IMR-90 (cell line): ENCODE measurements around the gene ATRN. TPM values are rescaled to one million over a fixed set of nuclear protein-coding genes. Genes with fewer than 3 reads are reported as not detected.

Experiments
- ATAC-seq: fragments of 200-7000 bp; cut with Tn5 transposase; 2 replicates; pipeline ENCODE4 v1.9.1; 2020; ENCODE audit warnings: low read depth, mild to moderate bottlenecking, moderate library complexity
- BruUV-seq: library from RNA; stranded (reverse); fragments of 400-500 nt; replicated peaks from 2 replicates; lab custom pipeline; 2021; lab: Mats Ljungman, UMichigan
- CTCF ChIA-PET: fragments of 300-600 bp; formaldehyde crosslinking; extraction: SDS; loops from one replicate; lab custom pipeline; 2021; ENCODE audit warnings: antibody characterized with exemption; lab: Yijun Ruan, JAX
- POLR2A ChIA-PET: fragments of 300-600 bp; sonication (Branson Sonifier 250); formaldehyde crosslinking; loops from one replicate; lab custom pipeline; 2022; ENCODE audit warnings: antibody characterized with exemption; ENCODE audit not compliant: unreplicated experiment; lab: Charles Lee
- DNase-seq: peaks from one replicate; pipeline ENCODE4 v3.0.0; 2013
- H2AFZ ChIP-seq: replicated peaks from 2 replicates; pipeline ENCODE3; 2013; ENCODE audit warnings: low read length, mild to moderate bottlenecking; ENCODE audit not compliant: poor library complexity
- H2AK5ac ChIP-seq: 2 replicates; pipeline ENCODE4 v1.6.1; 2013; ENCODE audit warnings: low read depth, low read length, inconsistent platforms
- H2AK9ac ChIP-seq: replicated peaks from 2 replicates; pipeline ENCODE3; 2013; ENCODE audit warnings: mild to moderate bottlenecking, low read depth, low read length, moderate library complexity; ENCODE audit not compliant: poor library complexity
- H2BK120ac ChIP-seq: 2 replicates; pipeline ENCODE4 v1.6.1; 2013; ENCODE audit warnings: low read depth, low read length, inconsistent platforms
- H2BK15ac ChIP-seq: 3 replicates; pipeline ENCODE4 v1.6.1; 2013; ENCODE audit warnings: low read depth, low read length, inconsistent platforms
- H2BK20ac ChIP-seq: 2 replicates; pipeline ENCODE4 v1.6.1; 2013; ENCODE audit warnings: low read depth, mild to moderate bottlenecking, inconsistent platforms, low read length, moderate library complexity
- H2BK5ac ChIP-seq: 2 replicates; pipeline ENCODE4 v1.6.1; 2013; ENCODE audit warnings: mild to moderate bottlenecking, low read depth, low read length, inconsistent platforms; ENCODE audit not compliant: poor library complexity, severe bottlenecking
- H3K14ac ChIP-seq: replicated peaks from 2 replicates; pipeline ENCODE4 v1.6.1; 2013; ENCODE audit warnings: low read depth, low read length, inconsistent platforms
- H3K18ac ChIP-seq: 2 replicates; pipeline ENCODE4 v1.6.1; 2013; ENCODE audit warnings: low read depth, low read length, control low read depth
- H3K23ac ChIP-seq: 2 replicates; pipeline ENCODE4 v1.6.1; 2013; ENCODE audit warnings: low read depth, low read length, inconsistent platforms
- H3K27ac ChIP-seq: 2 replicates; pipeline ENCODE4 v1.5.1; 2013; ENCODE audit warnings: mild to moderate bottlenecking, control low read depth, low read length; ENCODE audit not compliant: insufficient read depth
- H3K27me3 ChIP-seq: 2 replicates; pipeline ENCODE4 v1.6.1; 2013; ENCODE audit warnings: low read length; ENCODE audit not compliant: control insufficient read depth, insufficient read depth
- H3K36me3 ChIP-seq: 2 replicates; pipeline ENCODE4 v1.6.1; 2013; ENCODE audit warnings: low read length, mixed read lengths; ENCODE audit not compliant: control insufficient read depth, insufficient read depth
- H3K4ac ChIP-seq: 2 replicates; pipeline ENCODE4 v1.6.1; 2013; ENCODE audit warnings: low read depth, low read length, inconsistent platforms
- H3K4me1 ChIP-seq: 2 replicates; pipeline ENCODE4 v1.6.1; 2013; ENCODE audit warnings: low read length, mixed read lengths; ENCODE audit not compliant: control insufficient read depth, insufficient read depth
- H3K4me2 ChIP-seq: 2 replicates; pipeline ENCODE4 v1.6.1; 2013; ENCODE audit warnings: low read depth, mild to moderate bottlenecking, control low read depth, low read length, moderate library complexity
- H3K4me3 ChIP-seq: 2 replicates; pipeline ENCODE4 v1.5.1; 2013; ENCODE audit warnings: low read depth, mild to moderate bottlenecking, control low read depth, low read length, moderate library complexity; ENCODE audit not compliant: insufficient read depth
- H3K56ac ChIP-seq: 2 replicates; pipeline ENCODE4 v1.6.1; 2013; ENCODE audit warnings: low read length, inconsistent platforms; ENCODE audit not compliant: insufficient read depth; ENCODE audit errors: extremely low read depth
- H3K79me1 ChIP-seq, 2 experiments: 2 replicates each; pipeline ENCODE4 v1.6.1; 2013; ENCODE audit warnings: low read length in 2 of 2, inconsistent platforms in 1 of 2, low read depth in 1 of 2
- H3K9ac ChIP-seq: 2 replicates; pipeline ENCODE4 v1.6.1; 2013; ENCODE audit warnings: low read depth, low read length, control low read depth
- H3K9me1 ChIP-seq: 2 replicates; pipeline ENCODE4 v1.6.1; 2013; ENCODE audit warnings: low read length, inconsistent platforms; ENCODE audit not compliant: insufficient read depth
- H3K9me3 ChIP-seq: 2 replicates; pipeline ENCODE4 v1.6.1; 2013; ENCODE audit warnings: low read length; ENCODE audit not compliant: control insufficient read depth, insufficient read depth
- H4K20me1 ChIP-seq: 2 replicates; pipeline ENCODE4 v1.6.1; 2013; ENCODE audit warnings: low read length, inconsistent platforms; ENCODE audit not compliant: insufficient read depth
- H4K5ac ChIP-seq: 2 replicates; pipeline ENCODE4 v1.6.1; 2013; ENCODE audit warnings: mild to moderate bottlenecking, low read depth, low read length, control low read depth
- H4K8ac ChIP-seq, 2 experiments: 2 replicates each; pipeline ENCODE4 v1.6.1; 2013; ENCODE audit warnings: low read depth in 2 of 2, low read length in 2 of 2, control low read depth in 1 of 2, inconsistent platforms in 1 of 2
- H4K91ac ChIP-seq: 2 replicates; pipeline ENCODE4 v1.6.1; 2013; ENCODE audit warnings: low read depth, low read length, inconsistent platforms; ENCODE audit not compliant: insufficient read depth
- BHLHE40 ChIP-seq: fragments of 150-350 bp; IDR thresholded peaks from 2 replicates; pipeline ENCODE4 v1.6.1; 2016; ENCODE audit warnings: mild to moderate bottlenecking, low read depth, low read length
- CEBPB ChIP-seq: IDR thresholded peaks from 2 replicates; pipeline ENCODE4 v1.6.1; 2012; ENCODE audit warnings: low read depth, low read length, improper control_type of control experiment
- CHD1 ChIP-seq: IDR thresholded peaks from 2 replicates; pipeline ENCODE4 v1.6.1; 2012; ENCODE audit warnings: low read depth, low read length, improper control_type of control experiment
- FOS ChIP-seq: fragments of 150-350 bp; IDR thresholded peaks from 2 replicates; pipeline ENCODE4 v1.6.1; 2016; ENCODE audit warnings: low read depth, low read length
- MAFK ChIP-seq: IDR thresholded peaks from 2 replicates; pipeline ENCODE4 v1.6.1; 2012; ENCODE audit warnings: low read depth, low read length, improper control_type of control experiment
- MAZ ChIP-seq: IDR thresholded peaks from 2 replicates; pipeline ENCODE4 v1.6.1; 2012; ENCODE audit warnings: low read depth, mild to moderate bottlenecking, low read length, improper control_type of control experiment, moderate library complexity, borderline replicate concordance
- MXI1 ChIP-seq: IDR thresholded peaks from 2 replicates; pipeline ENCODE4 v1.6.1; 2012; ENCODE audit warnings: low read depth, mild to moderate bottlenecking, low read length, moderate library complexity, borderline replicate concordance
- NFE2L2 ChIP-seq: fragments of 150-350 bp; IDR thresholded peaks from 2 replicates; pipeline ENCODE4 v1.6.1; 2016; ENCODE audit warnings: low read depth, mild to moderate bottlenecking, low read length
- POLR2A ChIP-seq: IDR thresholded peaks from 2 replicates; pipeline ENCODE4 v1.6.1; 2012; ENCODE audit warnings: mild to moderate bottlenecking, low read depth, low read length
- RAD21 ChIP-seq: IDR thresholded peaks from 2 replicates; pipeline ENCODE4 v1.6.1; 2012; ENCODE audit warnings: low read length, improper control_type of control experiment
- RCOR1 ChIP-seq: IDR thresholded peaks from 2 replicates; pipeline ENCODE4 v1.6.1; 2012; ENCODE audit warnings: mild to moderate bottlenecking, low read length, improper control_type of control experiment; ENCODE audit not compliant: insufficient replicate concordance
- RFX5 ChIP-seq: IDR thresholded peaks from 2 replicates; pipeline ENCODE4 v1.8.0; 2012; ENCODE audit warnings: low read depth, mild to moderate bottlenecking, low read length, moderate library complexity
- SMC3 ChIP-seq: fragments of 150-350 bp; IDR thresholded peaks from 2 replicates; pipeline ENCODE4 v1.6.1; 2016; ENCODE audit warnings: low read depth, mild to moderate bottlenecking, antibody characterized with exemption, low read length, moderate library complexity
- WGBS, 2 experiments: methylation state at CpG; one replicate each; pipeline versions ENCODE4 v1.1.5 to v1.1.7; 2013; ENCODE audit warnings: missing lambda C conversion rate in 2 of 2; ENCODE audit not compliant: insufficient read length in 1 of 2; ENCODE audit errors: extremely low coverage in 2 of 2; 5-methylcytosine and 5-hydroxymethylcytosine counted together
- dilution Hi-C: fragments of 300-500 bp; cut with HindIII; formaldehyde crosslinking; loops from one replicate; pipeline ENCODE4 v1.14.3; 2018; ENCODE audit warnings: low sequenced_read_pairs; ENCODE audit not compliant: unreplicated experiment
- in situ Hi-C: fragments of 300-500 bp; cut with MboI; formaldehyde crosslinking; loops from 3 replicates; pipeline ENCODE4 v1.14.3; 2019; ENCODE audit warnings: low sequenced_read_pairs, inconsistent platforms, mixed read lengths
- intact Hi-C: fragments of 100-400 bp; cut with micrococcal nuclease; formaldehyde crosslinking; loops from 2 replicates; pipeline ENCODE4 v1.10.0; 2022
- polyA plus RNA-seq, 3 experiments: library from polyadenylated mRNA; depleted of rRNA; stranded (reverse); fragments of >200 nt; gene quantifications; 2 replicates each; pipeline ENCODE4 v1.2.3, GENCODE V29; 2012; ENCODE audit warnings: low replicate concordance in 1 of 3
- total RNA-seq: library from RNA; depleted of rRNA; stranded (reverse); fragments of >200 nt; gene quantifications from 2 replicates; pipeline ENCODE4 v1.2.3, GENCODE V29; 2012
- TF ChIP-seq, protein P1 (sequence below): conservative IDR thresholded peaks from 2 replicates; pipeline ENCODE4 v1.5.1; 2012; ENCODE audit warnings: mild to moderate bottlenecking, low read depth, low read length, improper control_type of control experiment
- TF ChIP-seq, protein P2 (sequence below): fragments of 150-350 bp; IDR thresholded peaks from 2 replicates; pipeline ENCODE4 v1.6.1; 2016; ENCODE audit warnings: low read depth, mild to moderate bottlenecking, low read length, moderate library complexity, borderline replicate concordance
- TF ChIP-seq, protein P3 (sequence below): fragments of 150-350 bp; IDR thresholded peaks from 2 replicates; pipeline ENCODE4 v1.6.1; 2017; ENCODE audit warnings: mild to moderate bottlenecking, antibody characterized with exemption, low read length, low read depth

Gene ATRN
- total and polyA plus RNA-seq, 2 of the 4 experiments (the other 2 are of a cell fraction): 32.3 to 46.2 TPM

DNA sequence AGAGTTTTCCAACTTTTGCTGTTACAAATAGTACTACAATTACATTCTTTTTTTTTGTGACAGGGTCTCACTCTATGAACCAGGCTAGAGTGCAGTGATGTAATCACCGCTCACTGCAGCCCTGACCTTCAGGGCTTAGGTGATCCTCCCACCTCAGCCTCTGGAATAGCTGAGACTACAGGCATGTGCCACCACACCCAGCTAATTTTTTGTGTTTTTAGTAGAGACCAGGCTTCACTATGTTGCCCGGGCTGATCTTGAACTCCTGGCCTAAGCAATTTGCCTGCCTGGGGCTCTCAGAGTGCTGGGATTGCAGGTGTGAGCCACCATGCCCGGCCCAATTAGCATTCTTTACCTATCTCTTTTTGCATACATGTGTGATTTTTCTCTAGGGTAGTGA, 12.5 kb downstream of the ATRN start:
- Histone ChIP-seq H2BK20ac (no peak overlapping the region), H3K23ac (no peak overlapping the region), H4K8ac (no peak overlapping the region), H2BK15ac (no peak overlapping the region), H4K5ac (no peak overlapping the region), H3K79me1 (peaks cover 32 to 48% of the 10 kb centered on the region in 2 experiments), H3K27ac (no peak overlapping the region; the same call in 1 of the 2 replicates), H3K4me2 (no peak overlapping the region), H4K20me1 (peaks cover 21% of the 10 kb centered on the region; the same call in 1 of the 2 replicates), H2AK9ac (no peak overlapping the region), H3K4ac (no peak overlapping the region), H2AK5ac (no peak overlapping the region), H4K91ac (no peak overlapping the region), H2AFZ (no peak overlapping the region), H3K18ac (no peak overlapping the region), H3K4me3 (no peak overlapping the region), H3K56ac (no peak overlapping the region), H3K14ac (no peak overlapping the region), H3K9me1 (peaks cover 12% of the 10 kb centered on the region), H2BK5ac (no peak overlapping the region), H3K9ac (no peak overlapping the region), H2BK120ac (no peak overlapping the region), H3K27me3 (no peaks in the 10 kb centered on the region), H3K4me1 (0 out of 2 replicates have a peak, but pooled peaks cover 3% of the 10 kb centered on the region), H3K36me3 (no peaks in the 10 kb centered on the region), H3K9me3 (peaks cover 5% of the 10 kb centered on the region)
- no TSS peak for BruUV-seq
- intact Hi-C loops (loop anchor here (10.0 kb wide), 1 partner anchor 51 kb away; no protein-coding TSS in a partner anchor), dilution Hi-C loops (no loop called here), in situ Hi-C loops (no loop called here)
- ChIA-PET POLR2A (no interaction called here), CTCF (interaction anchor here (0.6 kb wide), 1 partner anchor 12 kb away, joined by 3 read pairs; no protein-coding TSS in a partner anchor)
- TF ChIP-seq, protein P1, sequence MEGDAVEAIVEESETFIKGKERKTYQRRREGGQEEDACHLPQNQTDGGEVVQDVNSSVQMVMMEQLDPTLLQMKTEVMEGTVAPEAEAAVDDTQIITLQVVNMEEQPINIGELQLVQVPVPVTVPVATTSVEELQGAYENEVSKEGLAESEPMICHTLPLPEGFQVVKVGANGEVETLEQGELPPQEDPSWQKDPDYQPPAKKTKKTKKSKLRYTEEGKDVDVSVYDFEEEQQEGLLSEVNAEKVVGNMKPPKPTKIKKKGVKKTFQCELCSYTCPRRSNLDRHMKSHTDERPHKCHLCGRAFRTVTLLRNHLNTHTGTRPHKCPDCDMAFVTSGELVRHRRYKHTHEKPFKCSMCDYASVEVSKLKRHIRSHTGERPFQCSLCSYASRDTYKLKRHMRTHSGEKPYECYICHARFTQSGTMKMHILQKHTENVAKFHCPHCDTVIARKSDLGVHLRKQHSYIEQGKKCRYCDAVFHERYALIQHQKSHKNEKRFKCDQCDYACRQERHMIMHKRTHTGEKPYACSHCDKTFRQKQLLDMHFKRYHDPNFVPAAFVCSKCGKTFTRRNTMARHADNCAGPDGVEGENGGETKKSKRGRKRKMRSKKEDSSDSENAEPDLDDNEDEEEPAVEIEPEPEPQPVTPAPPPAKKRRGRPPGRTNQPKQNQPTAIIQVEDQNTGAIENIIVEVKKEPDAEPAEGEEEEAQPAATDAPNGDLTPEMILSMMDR: no peak
- TF ChIP-seq, protein P2, sequence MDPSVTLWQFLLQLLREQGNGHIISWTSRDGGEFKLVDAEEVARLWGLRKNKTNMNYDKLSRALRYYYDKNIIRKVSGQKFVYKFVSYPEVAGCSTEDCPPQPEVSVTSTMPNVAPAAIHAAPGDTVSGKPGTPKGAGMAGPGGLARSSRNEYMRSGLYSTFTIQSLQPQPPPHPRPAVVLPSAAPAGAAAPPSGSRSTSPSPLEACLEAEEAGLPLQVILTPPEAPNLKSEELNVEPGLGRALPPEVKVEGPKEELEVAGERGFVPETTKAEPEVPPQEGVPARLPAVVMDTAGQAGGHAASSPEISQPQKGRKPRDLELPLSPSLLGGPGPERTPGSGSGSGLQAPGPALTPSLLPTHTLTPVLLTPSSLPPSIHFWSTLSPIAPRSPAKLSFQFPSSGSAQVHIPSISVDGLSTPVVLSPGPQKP: no peak
- TF ChIP-seq RCOR1 (no peak), SMC3 (no peak), FOS (no peak), MAFK (no peak), BHLHE40 (no peak), POLR2A (no peak), NFE2L2 (no peak), MXI1 (no peak), CEBPB (no peak), CHD1 (no peak), MAZ (no peak), RAD21 (no peak), RFX5 (no peak)
- TF ChIP-seq, protein P3, sequence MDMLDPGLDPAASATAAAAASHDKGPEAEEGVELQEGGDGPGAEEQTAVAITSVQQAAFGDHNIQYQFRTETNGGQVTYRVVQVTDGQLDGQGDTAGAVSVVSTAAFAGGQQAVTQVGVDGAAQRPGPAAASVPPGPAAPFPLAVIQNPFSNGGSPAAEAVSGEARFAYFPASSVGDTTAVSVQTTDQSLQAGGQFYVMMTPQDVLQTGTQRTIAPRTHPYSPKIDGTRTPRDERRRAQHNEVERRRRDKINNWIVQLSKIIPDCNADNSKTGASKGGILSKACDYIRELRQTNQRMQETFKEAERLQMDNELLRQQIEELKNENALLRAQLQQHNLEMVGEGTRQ: no peak
- WGBS, 2 experiments: 100% methylated on average over 1 of the region's 3 CpGs; no CpG with 5 or more reads in 1 of the 2 experiments
- DNase-seq (no peak), ATAC-seq (no peak)
